Keratinocyte (primary cell): Measurements from ENCODE around the gene ABLIM2.

ENCODE experiments used
- EZH2 ChIP-seq: IDR thresholded peaks from one replicate; pipeline ENCODE4 v1.6.1; 2012; ENCODE audit warnings: inconsistent platforms, mild to moderate bottlenecking, low read length, moderate library complexity
- TF ChIP-seq, protein P1 (sequence below), 3 experiments: IDR thresholded peaks in 1 of 3; conservative IDR thresholded peaks in 1 of 3; optimal IDR thresholded peaks in 1 of 3; 2 replicates in 2 of 3; 3 replicates in 1 of 3; pipeline versions ENCODE3 to v1.5.1; 2011; ENCODE audit warnings: low read length in 3 of 3, mild to moderate bottlenecking in 3 of 3, moderate library complexity in 2 of 3, control low read depth in 1 of 3, inconsistent platforms in 1 of 3; ENCODE audit not compliant: insufficient read depth in 2 of 3; ENCODE audit errors: extremely low read depth in 1 of 3

DNA sequence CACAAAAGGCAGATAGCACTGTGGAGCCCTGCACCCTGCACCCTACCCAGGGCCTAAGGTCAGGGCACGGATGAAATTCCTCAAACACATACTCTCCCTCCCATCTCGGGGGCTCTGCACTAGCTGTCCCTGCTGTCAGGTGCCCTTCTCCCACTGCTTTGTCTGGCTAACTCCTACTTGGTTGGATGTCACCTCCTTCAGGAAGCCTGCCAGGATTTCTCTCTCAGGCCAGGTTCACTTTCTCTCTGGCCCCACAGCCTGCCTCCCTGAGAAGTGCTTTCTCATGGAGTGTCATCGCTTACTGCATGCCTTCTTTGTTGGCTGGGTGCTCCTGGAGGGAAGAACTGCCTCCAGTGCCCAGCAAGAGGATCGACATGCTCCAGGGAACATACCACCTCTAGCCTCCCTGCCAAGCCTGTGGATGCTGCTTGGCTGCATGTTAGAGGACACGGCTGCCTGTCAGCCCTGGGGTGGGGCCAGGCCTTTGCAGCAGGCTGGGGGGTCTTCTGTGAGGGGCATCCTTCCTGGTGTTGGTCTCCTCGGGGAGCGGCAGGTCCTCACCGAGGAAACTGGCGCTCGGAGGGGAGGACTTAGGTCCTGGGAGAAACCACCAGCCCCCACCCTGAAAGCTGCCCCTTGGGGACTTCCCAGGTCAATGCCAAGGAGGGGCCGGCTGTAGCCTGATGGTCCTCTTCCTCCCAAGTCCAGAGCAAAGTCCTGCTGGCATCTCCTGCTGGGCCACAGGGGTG lies 15.0 kb downstream of the ABLIM2 start:
- TF ChIP-seq, protein P1, sequence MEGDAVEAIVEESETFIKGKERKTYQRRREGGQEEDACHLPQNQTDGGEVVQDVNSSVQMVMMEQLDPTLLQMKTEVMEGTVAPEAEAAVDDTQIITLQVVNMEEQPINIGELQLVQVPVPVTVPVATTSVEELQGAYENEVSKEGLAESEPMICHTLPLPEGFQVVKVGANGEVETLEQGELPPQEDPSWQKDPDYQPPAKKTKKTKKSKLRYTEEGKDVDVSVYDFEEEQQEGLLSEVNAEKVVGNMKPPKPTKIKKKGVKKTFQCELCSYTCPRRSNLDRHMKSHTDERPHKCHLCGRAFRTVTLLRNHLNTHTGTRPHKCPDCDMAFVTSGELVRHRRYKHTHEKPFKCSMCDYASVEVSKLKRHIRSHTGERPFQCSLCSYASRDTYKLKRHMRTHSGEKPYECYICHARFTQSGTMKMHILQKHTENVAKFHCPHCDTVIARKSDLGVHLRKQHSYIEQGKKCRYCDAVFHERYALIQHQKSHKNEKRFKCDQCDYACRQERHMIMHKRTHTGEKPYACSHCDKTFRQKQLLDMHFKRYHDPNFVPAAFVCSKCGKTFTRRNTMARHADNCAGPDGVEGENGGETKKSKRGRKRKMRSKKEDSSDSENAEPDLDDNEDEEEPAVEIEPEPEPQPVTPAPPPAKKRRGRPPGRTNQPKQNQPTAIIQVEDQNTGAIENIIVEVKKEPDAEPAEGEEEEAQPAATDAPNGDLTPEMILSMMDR (optimal IDR thresholded peaks at IDR 0.05 in 1 of 3, IDR thresholded peaks at IDR 0.05 in 1 of 3, conservative IDR thresholded peaks at IDR 0.05 in 1 of 3; ENCODE audit: extremely low read depth in 1 of 3, insufficient read depth in 2 of 3, low read length in 3 of 3), result no peak
- no peak for TF ChIP-seq EZH2
